ENCODE data around the gene SMYD3.

- TF ChIP-seq POLR2A (IDR thresholded peaks at IDR 0.05) (no peak), CTCF (IDR thresholded peaks at IDR 0.05) (no peak)
Measured at GRCh38 chr1:245772739-245773138, 734.3 kb downstream of the SMYD3 start.
